ENCODE results near the gene PARP8.

The PARP8 gene

GRCh38 chr5:50823568-50823967 is 157.1 kb downstream of the PARP8 start:
- no peaks in the 10 kb centered on the region for H3K9me2 ChIP-seq (ENCODE audit: low read depth, low read length)
- H3K9me3 ChIP-seq (ENCODE audit: low read length) = no peaks in the 10 kb centered on the region
- H3F3A ChIP-seq (ENCODE audit: insufficient read depth, low read length) = no peaks in the 10 kb centered on the region
- H3K27ac ChIP-seq (ENCODE audit: low read depth, low read length, poor library complexity, severe bottlenecking) = no peak overlapping the region
- no peaks in the 10 kb centered on the region for H3K27me3 ChIP-seq (ENCODE audit: insufficient read depth, low read length)
- H3K79me2 ChIP-seq (ENCODE audit: insufficient read depth, low read length) = no peaks in the 10 kb centered on the region
- no peak overlapping the region for H2AFZ ChIP-seq (ENCODE audit: low read length)
- peaks cover 84% of the 10 kb centered on the region for H3K36me3 ChIP-seq (ENCODE audit: insufficient read depth, low read length)
- H4K20me1 ChIP-seq (ENCODE audit: insufficient read depth, low read length) = no peaks in the 10 kb centered on the region
- H3K4me3 ChIP-seq (ENCODE audit: low read depth, low read length, poor library complexity, severe bottlenecking) = no peak overlapping the region
- no peaks in the 10 kb centered on the region for H3K4me1 ChIP-seq (ENCODE audit: insufficient read depth, low read length, severe bottlenecking)
- no peak overlapping the region for H3K9ac ChIP-seq (ENCODE audit: low read length)
- H3K4me2 ChIP-seq (ENCODE audit: low read length) = no peak overlapping the region
- no peak for TF ChIP-seq EZH2 (IDR thresholded peaks at IDR 0.05; ENCODE audit: borderline replicate concordance, low read length)
- TF ChIP-seq, protein P1, sequence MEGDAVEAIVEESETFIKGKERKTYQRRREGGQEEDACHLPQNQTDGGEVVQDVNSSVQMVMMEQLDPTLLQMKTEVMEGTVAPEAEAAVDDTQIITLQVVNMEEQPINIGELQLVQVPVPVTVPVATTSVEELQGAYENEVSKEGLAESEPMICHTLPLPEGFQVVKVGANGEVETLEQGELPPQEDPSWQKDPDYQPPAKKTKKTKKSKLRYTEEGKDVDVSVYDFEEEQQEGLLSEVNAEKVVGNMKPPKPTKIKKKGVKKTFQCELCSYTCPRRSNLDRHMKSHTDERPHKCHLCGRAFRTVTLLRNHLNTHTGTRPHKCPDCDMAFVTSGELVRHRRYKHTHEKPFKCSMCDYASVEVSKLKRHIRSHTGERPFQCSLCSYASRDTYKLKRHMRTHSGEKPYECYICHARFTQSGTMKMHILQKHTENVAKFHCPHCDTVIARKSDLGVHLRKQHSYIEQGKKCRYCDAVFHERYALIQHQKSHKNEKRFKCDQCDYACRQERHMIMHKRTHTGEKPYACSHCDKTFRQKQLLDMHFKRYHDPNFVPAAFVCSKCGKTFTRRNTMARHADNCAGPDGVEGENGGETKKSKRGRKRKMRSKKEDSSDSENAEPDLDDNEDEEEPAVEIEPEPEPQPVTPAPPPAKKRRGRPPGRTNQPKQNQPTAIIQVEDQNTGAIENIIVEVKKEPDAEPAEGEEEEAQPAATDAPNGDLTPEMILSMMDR (IDR thresholded peaks at IDR 0.05; ENCODE audit: low read length) = no peak

- H3K79me2 ChIP-seq (ENCODE audit: insufficient read depth, low read length) = no peaks in the 10 kb centered on the region
- TF ChIP-seq, protein P1 (IDR thresholded peaks at IDR 0.05; ENCODE audit: low read length) = no peak
- no peak for TF ChIP-seq EZH2 (IDR thresholded peaks at IDR 0.05; ENCODE audit: borderline replicate concordance, low read length)
- H3K36me3 ChIP-seq (ENCODE audit: insufficient read depth, low read length) = peaks cover 84% of the 10 kb centered on the region
- no peak overlapping the region for H2AFZ ChIP-seq (ENCODE audit: low read length)
- H3F3A ChIP-seq (ENCODE audit: insufficient read depth, low read length) = no peaks in the 10 kb centered on the region
- no peaks in the 10 kb centered on the region for H3K4me1 ChIP-seq (ENCODE audit: insufficient read depth, low read length, severe bottlenecking)
- no peaks in the 10 kb centered on the region for H3K9me3 ChIP-seq (ENCODE audit: low read length)
- H3K9me2 ChIP-seq (ENCODE audit: low read depth, low read length) = no peaks in the 10 kb centered on the region
- no peak overlapping the region for H3K27ac ChIP-seq (ENCODE audit: low read depth, low read length, poor library complexity, severe bottlenecking)
- H4K20me1 ChIP-seq (ENCODE audit: insufficient read depth, low read length) = no peaks in the 10 kb centered on the region
- H3K27me3 ChIP-seq (ENCODE audit: insufficient read depth, low read length) = no peaks in the 10 kb centered on the region
- no peak overlapping the region for H3K9ac ChIP-seq (ENCODE audit: low read length)
- no peak overlapping the region for H3K4me2 ChIP-seq (ENCODE audit: low read length)
- H3K4me3 ChIP-seq (ENCODE audit: low read depth, low read length, poor library complexity, severe bottlenecking) = no peak overlapping the region
Observed at GRCh38 chr5:50824109-50824508, 157.7 kb downstream of the PARP8 start.

DNA sequence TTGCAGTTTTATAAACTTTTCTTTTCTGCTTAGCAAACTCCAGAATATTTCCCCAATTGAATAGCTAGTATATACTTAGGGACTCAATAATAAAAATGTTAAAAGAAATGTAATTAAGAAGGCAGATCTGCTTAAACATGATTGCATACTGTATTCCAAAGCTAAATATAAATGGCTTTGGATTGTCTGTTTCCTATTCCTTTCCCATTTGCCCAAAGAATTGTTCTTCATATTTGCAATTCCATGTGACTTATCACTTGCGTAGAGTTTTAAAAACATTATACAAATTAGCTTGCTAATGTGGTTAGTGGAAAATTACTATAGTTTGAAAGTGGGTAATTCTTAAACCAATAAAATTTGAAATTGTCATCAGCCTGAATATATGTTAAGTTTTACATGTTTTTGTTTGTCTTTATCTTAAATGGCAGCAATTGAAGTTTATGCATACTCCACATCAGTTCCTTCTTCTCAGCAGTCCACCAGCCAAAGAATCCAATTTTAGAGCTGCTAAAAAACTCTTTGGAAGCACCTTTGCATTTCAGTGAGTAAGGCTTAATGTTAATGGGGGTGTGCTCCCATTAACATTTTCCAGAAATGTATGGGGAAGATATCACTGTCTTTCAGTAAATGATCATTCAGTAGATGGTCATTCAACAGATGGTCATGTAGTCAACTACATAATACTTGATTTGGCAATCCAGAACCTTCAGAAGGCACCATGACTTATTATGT is 161.2 kb downstream of the PARP8 start:
- H3K4me2 ChIP-seq (ENCODE audit: low read length) = no peak overlapping the region
- H3K36me3 ChIP-seq (ENCODE audit: insufficient read depth, low read length) = peaks cover 70% of the 10 kb centered on the region
- no peaks in the 10 kb centered on the region for H4K20me1 ChIP-seq (ENCODE audit: insufficient read depth, low read length)
- no peaks in the 10 kb centered on the region for H3K27me3 ChIP-seq (ENCODE audit: insufficient read depth, low read length)
- H3K4me1 ChIP-seq (ENCODE audit: insufficient read depth, low read length, severe bottlenecking) = no peaks in the 10 kb centered on the region
- no peak overlapping the region for H3K4me3 ChIP-seq (ENCODE audit: low read depth, low read length, poor library complexity, severe bottlenecking)
- no peak overlapping the region for H3K9ac ChIP-seq (ENCODE audit: low read length)
- no peaks in the 10 kb centered on the region for H3K9me2 ChIP-seq (ENCODE audit: low read depth, low read length)
- H3K27ac ChIP-seq (ENCODE audit: low read depth, low read length, poor library complexity, severe bottlenecking) = no peak overlapping the region
- TF ChIP-seq, protein P1 (IDR thresholded peaks at IDR 0.05; ENCODE audit: low read length) = no peak
- no peak for TF ChIP-seq EZH2 (IDR thresholded peaks at IDR 0.05; ENCODE audit: borderline replicate concordance, low read length)
- H3F3A ChIP-seq (ENCODE audit: insufficient read depth, low read length) = no peaks in the 10 kb centered on the region
- no peaks in the 10 kb centered on the region for H3K9me3 ChIP-seq (ENCODE audit: low read length)
- no peaks in the 10 kb centered on the region for H3K79me2 ChIP-seq (ENCODE audit: insufficient read depth, low read length)
- no peak overlapping the region for H2AFZ ChIP-seq (ENCODE audit: low read length)
